Right kidney (tissue), 1 donor: ENCODE measurements around the gene CDC42BPA.

ENCODE experiments used
- DNase-seq: peaks from one replicate; pipeline ENCODE4 v3.0.0-alpha.2; 2016

CDC42BPA gene

GRCh38 chr1:226943156-226943555 is 375.1 kb downstream of the CDC42BPA start:
- no peak for DNase-seq

- DNase-seq: no peak
Observed at GRCh38 chr1:226942392-226942791, 375.9 kb downstream of the CDC42BPA start.

GRCh38 chr1:226940806-226941067 is 377.6 kb downstream of the CDC42BPA start:
- no peak for DNase-seq

- peak; percentile 94 for DNase-seq
Observed at GRCh38 chr1:226940029-226940805, 378.1 kb downstream of the CDC42BPA start, which contains the start of gene COQ8A. Gene COQ8A, plus strand, starts transcription at chr1:226940294. Its CDS starts 21,092 bp downstream, at chr1:226961386.
